OCI-LY7 (cell line): ENCODE data around the gene RAB11FIP4. TPM values are rescaled to one million over a fixed set of nuclear protein-coding genes. Genes with fewer than 3 reads are reported as not detected.

Experiments
- BruUV-seq: library from RNA; stranded (reverse); fragments of 400-500 nt; replicated peaks from 2 replicates; lab custom pipeline; 2021; lab: Mats Ljungman, UMichigan
- CTCF ChIA-PET: fragments of 300-600 bp; sonication (Branson Sonifier 250); formaldehyde crosslinking; loops from one replicate; lab custom pipeline; 2022; ENCODE audit warnings: antibody characterized with exemption; ENCODE audit not compliant: unreplicated experiment; lab: Charles Lee
- POLR2A ChIA-PET: fragments of 300-600 bp; sonication (Branson Sonifier 250); formaldehyde crosslinking; loops from one replicate; lab custom pipeline; 2022; ENCODE audit warnings: antibody characterized with exemption; lab: Charles Lee
- DNase-seq: peaks from one replicate; pipeline ENCODE4 v3.0.0-alpha.2; 2015; ENCODE audit warnings: low spot score
- H2AFZ ChIP-seq: fragments of 200-600 bp; sonication (generic), shearing (Covaris generic); 2 replicates; pipeline ENCODE4 v1.6.1; 2014; ENCODE audit warnings: mild to moderate bottlenecking, antibody characterized with exemption, low read length, moderate library complexity
- H3K27ac ChIP-seq: fragments of 200-600 bp; sonication (generic); 2 replicates; pipeline ENCODE4 v1.5.1; 2014; ENCODE audit warnings: mixed run types, low read depth, mild to moderate bottlenecking, moderate library complexity, low read length, inconsistent platforms; ENCODE audit not compliant: poor library complexity, severe bottlenecking
- H3K36me3 ChIP-seq: fragments of 200-600 bp; sonication (generic); 2 replicates; pipeline ENCODE4 v1.6.1; 2014; ENCODE audit warnings: mild to moderate bottlenecking, antibody characterized with exemption, low read length, moderate library complexity, mixed read lengths; ENCODE audit not compliant: insufficient read depth
- H3K4me1 ChIP-seq: fragments of 200-600 bp; sonication (generic); 2 replicates; pipeline ENCODE4 v1.5.1; 2014; ENCODE audit warnings: mild to moderate bottlenecking, low read length; ENCODE audit not compliant: insufficient read depth, poor library complexity, severe bottlenecking
- H3K4me2 ChIP-seq: fragments of 200-600 bp; sonication (generic); 2 replicates; pipeline ENCODE4 v1.6.1; 2014; ENCODE audit warnings: mild to moderate bottlenecking, low read length
- H3K4me3 ChIP-seq: fragments of 200-600 bp; sonication (generic); 2 replicates; pipeline ENCODE4 v1.5.1; 2014; ENCODE audit warnings: mild to moderate bottlenecking, low read depth, low read length; ENCODE audit not compliant: poor library complexity, severe bottlenecking
- H3K79me2 ChIP-seq: fragments of 200-600 bp; sonication (generic); 2 replicates; pipeline ENCODE4 v1.6.1; 2016; ENCODE audit warnings: low read depth, mild to moderate bottlenecking, low read length, moderate library complexity, mixed read lengths; ENCODE audit not compliant: insufficient read depth
- H3K9me2 ChIP-seq: fragments of 200-600 bp; sonication (generic); 2 replicates; pipeline ENCODE4 v1.6.1; 2016; ENCODE audit warnings: mild to moderate bottlenecking, low read length, mixed read lengths; ENCODE audit not compliant: insufficient read depth
- H3K9me3 ChIP-seq: fragments of 200-600 bp; sonication (generic); 2 replicates; pipeline ENCODE4 v1.6.1; 2014; ENCODE audit warnings: mild to moderate bottlenecking, mixed run types, low read length, mixed read lengths
- H4K20me1 ChIP-seq: fragments of 200-600 bp; sonication (generic); 2 replicates; pipeline ENCODE4 v1.6.1; 2014; ENCODE audit warnings: mild to moderate bottlenecking, antibody characterized with exemption, low read length, moderate library complexity, mixed read lengths; ENCODE audit not compliant: insufficient read depth
- EZH2phosphoT487 ChIP-seq: fragments of 200-600 bp; sonication (generic); IDR thresholded peaks from 2 replicates; pipeline ENCODE4 v1.6.1; 2018; ENCODE audit warnings: low read depth, borderline replicate concordance, mild to moderate bottlenecking, mixed run types, antibody characterized with exemption, low read length, moderate library complexity, mixed read lengths
- intact Hi-C: fragments of 100-400 bp; cut with micrococcal nuclease; formaldehyde crosslinking; loops from one replicate; pipeline ENCODE4 v1.10.0; 2022; ENCODE audit not compliant: unreplicated experiment
- total RNA-seq, 2 experiments: library from RNA; depleted of rRNA in 1 of 2; stranded (reverse); fragments of >200 nt in 1 of 2; shearing (Covaris generic) in 1 of 2; gene quantifications; 2 replicates each; pipeline ENCODE4 v1.2.3, GENCODE V29; 2014 to 2022
- TF ChIP-seq, protein P1 (sequence below): fragments of 200-600 bp; sonication (generic); conservative IDR thresholded peaks from 2 replicates; pipeline ENCODE4 v1.5.1; 2014; ENCODE audit warnings: mild to moderate bottlenecking, antibody characterized with exemption, low read length, moderate library complexity, mixed read lengths

Gene RAB11FIP4
- total RNA-seq, 2 experiments from 2014 or later, result 5.8 to 15.0 TPM

DNA sequence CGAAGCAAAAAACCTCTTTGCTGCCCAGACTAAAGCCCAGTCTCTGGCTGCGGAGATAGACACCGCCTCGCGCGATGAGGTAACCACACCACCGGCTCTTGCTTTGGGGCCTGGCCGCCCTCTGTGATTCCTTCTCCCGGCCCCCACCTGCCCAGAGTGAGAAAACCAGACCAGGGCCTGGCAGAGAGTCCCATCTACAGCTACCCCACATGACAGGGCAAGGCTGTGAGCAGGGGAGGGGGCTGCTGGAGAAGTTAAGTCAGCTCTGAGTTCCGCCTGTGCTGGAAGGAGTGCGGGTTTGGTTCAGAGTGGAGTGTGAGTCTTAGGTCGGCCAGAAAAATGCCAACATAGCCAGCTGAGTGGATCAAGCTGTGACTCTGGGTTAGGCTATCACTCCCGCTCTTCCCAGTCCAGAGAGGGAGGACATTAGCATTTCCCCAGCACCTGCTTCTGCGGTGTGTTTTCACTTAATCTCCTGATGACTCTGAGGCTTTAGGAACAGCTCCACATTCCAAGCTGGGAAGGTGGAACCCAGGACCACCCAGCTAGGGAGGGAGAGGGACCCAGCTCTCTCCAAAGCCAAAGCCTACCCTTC, 139.0 kb downstream of the RAB11FIP4 start:
- no peaks in the 10 kb centered on the region for H3K79me2 ChIP-seq
- no peak overlapping the region for H3K4me2 ChIP-seq
- CTCF ChIA-PET, result no interaction called here
- DNase-seq, result no peak
- H3K4me3 ChIP-seq, result no peak overlapping the region
- POLR2A ChIA-PET, result interaction anchor here (0.6 kb wide), 1 partner anchor 345 kb away, joined by 3 read pairs; no protein-coding TSS in a partner anchor
- no peaks in the 10 kb centered on the region for H4K20me1 ChIP-seq
- no peak for TF ChIP-seq EZH2phosphoT487
- TF ChIP-seq, protein P1, sequence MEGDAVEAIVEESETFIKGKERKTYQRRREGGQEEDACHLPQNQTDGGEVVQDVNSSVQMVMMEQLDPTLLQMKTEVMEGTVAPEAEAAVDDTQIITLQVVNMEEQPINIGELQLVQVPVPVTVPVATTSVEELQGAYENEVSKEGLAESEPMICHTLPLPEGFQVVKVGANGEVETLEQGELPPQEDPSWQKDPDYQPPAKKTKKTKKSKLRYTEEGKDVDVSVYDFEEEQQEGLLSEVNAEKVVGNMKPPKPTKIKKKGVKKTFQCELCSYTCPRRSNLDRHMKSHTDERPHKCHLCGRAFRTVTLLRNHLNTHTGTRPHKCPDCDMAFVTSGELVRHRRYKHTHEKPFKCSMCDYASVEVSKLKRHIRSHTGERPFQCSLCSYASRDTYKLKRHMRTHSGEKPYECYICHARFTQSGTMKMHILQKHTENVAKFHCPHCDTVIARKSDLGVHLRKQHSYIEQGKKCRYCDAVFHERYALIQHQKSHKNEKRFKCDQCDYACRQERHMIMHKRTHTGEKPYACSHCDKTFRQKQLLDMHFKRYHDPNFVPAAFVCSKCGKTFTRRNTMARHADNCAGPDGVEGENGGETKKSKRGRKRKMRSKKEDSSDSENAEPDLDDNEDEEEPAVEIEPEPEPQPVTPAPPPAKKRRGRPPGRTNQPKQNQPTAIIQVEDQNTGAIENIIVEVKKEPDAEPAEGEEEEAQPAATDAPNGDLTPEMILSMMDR, result no peak
- no peaks in the 10 kb centered on the region for H3K36me3 ChIP-seq
- H3K27ac ChIP-seq, result no peak overlapping the region
- H2AFZ ChIP-seq, result no peak overlapping the region
- no peaks in the 10 kb centered on the region for H3K9me2 ChIP-seq
- intact Hi-C loops, result loop anchor here (10.0 kb wide), 1 partner anchor 374 kb away; the partner anchor contains the start of gene UTP6
- H3K4me1 ChIP-seq, result peaks cover 32% of the 10 kb centered on the region
- H3K9me3 ChIP-seq, result no peaks in the 10 kb centered on the region
- no TSS peak for BruUV-seq

DNA sequence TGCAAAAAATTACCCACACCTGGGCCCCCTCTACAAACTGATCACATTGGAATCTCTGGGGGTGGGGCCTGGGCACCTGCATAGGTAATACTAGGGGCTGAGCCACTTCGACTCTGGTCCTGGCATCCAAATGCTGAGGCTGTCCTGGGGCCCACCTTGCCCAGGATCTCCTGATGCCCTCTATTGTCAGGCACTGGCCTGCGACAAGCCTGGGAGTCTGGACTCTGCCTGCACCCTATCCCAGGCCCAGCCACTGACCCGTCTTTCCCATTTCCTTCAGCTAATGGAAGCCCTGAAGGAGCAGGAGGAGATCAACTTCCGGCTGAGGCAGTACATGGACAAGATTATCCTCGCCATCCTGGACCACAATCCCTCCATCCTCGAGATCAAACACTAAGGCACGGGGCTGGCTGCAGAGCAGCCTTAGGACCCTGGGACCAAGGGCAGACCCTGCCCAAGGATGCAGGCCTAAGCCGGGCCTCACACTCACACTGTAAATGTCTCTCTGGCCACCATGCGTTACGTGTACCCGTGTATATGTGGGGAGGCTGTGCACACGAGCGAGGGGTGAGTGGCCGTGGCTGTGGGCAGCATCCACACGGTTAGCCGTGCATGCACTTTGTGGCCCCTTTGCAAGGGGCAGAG, 140.0 kb downstream of the RAB11FIP4 start:
- no peak overlapping the region for H3K4me2 ChIP-seq
- no peak for DNase-seq
- TF ChIP-seq, protein P1, result no peak
- TF ChIP-seq EZH2phosphoT487, result no peak
- no peak overlapping the region for H3K4me3 ChIP-seq
- no peaks in the 10 kb centered on the region for H4K20me1 ChIP-seq
- ChIA-PET POLR2A (no interaction called here), CTCF (no interaction called here)
- peaks cover 32% of the 10 kb centered on the region for H3K4me1 ChIP-seq
- no peaks in the 10 kb centered on the region for H3K9me3 ChIP-seq
- intact Hi-C loops, result loop anchor here (10.0 kb wide), 1 partner anchor 373 kb away; the partner anchor contains the start of gene UTP6
- BruUV-seq, result no TSS peak
- H3K27ac ChIP-seq, result no peak overlapping the region
- no peaks in the 10 kb centered on the region for H3K36me3 ChIP-seq
- H2AFZ ChIP-seq, result no peak overlapping the region
- no peaks in the 10 kb centered on the region for H3K79me2 ChIP-seq
- H3K9me2 ChIP-seq, result no peaks in the 10 kb centered on the region

DNA sequence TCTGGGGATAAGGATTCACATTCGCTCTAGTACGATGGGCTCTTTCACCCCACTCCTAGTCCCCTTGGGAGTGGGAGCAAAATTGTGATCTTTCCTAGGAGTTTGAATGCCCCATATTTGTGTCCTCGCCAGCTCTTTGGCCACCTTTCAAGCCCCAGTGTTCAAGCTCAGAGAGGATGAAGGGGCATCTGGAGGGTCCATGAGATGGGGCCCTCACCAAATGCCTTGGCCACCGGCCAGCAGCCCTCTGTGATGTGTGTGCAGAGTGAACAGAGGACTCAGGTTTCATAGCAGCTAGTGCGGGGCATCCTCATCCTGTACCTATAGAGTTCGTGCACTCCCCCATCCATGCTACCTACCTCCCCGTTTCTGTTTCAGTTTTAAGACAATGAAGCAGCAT, 140.6 kb downstream of the RAB11FIP4 start:
- H3K4me2 ChIP-seq, result no peak overlapping the region
- no peak overlapping the region for H3K27ac ChIP-seq
- H2AFZ ChIP-seq, result no peak overlapping the region
- POLR2A ChIA-PET, result no interaction called here
- BruUV-seq, result no TSS peak
- CTCF ChIA-PET, result no interaction called here
- intact Hi-C loops, result loop anchor here (10.0 kb wide), 1 partner anchor 373 kb away; the partner anchor contains the start of gene UTP6
- H3K9me3 ChIP-seq, result no peaks in the 10 kb centered on the region
- DNase-seq, result no peak
- no peak overlapping the region for H3K4me3 ChIP-seq
- no peaks in the 10 kb centered on the region for H4K20me1 ChIP-seq
- no peak for TF ChIP-seq EZH2phosphoT487
- TF ChIP-seq, protein P1, result no peak
- no peaks in the 10 kb centered on the region for H3K9me2 ChIP-seq
- peaks cover 38% of the 10 kb centered on the region for H3K4me1 ChIP-seq
- no peaks in the 10 kb centered on the region for H3K79me2 ChIP-seq
- no peaks in the 10 kb centered on the region for H3K36me3 ChIP-seq
